Measurements from ENCODE around the gene ADGRG7.

ADGRG7 gene

GRCh38 chr3:100682056-100682853 is 72.9 kb downstream of the ADGRG7 start:
- no peak overlapping the region for H3K4me3 ChIP-seq (ENCODE audit: low read depth, low read length)
- DNase-seq (ENCODE audit: low read depth), result no peak
- no peak for TF ChIP-seq CTCF (IDR thresholded peaks at IDR 0.05; ENCODE audit: insufficient read depth, low read depth, low read length, missing control alignments)

GRCh38 chr3:100682854-100683760 is 73.7 kb downstream of the ADGRG7 start:
- no peak for TF ChIP-seq CTCF (IDR thresholded peaks at IDR 0.05; ENCODE audit: insufficient read depth, low read depth, low read length, missing control alignments)
- no peak overlapping the region for H3K4me3 ChIP-seq (ENCODE audit: low read depth, low read length)
- DNase-seq (ENCODE audit: low read depth), result no peak

- no peak for TF ChIP-seq CTCF (IDR thresholded peaks at IDR 0.05; ENCODE audit: insufficient read depth, low read depth, low read length, missing control alignments)
- no peak for DNase-seq (ENCODE audit: low read depth)
- no peak overlapping the region for H3K4me3 ChIP-seq (ENCODE audit: low read depth, low read length)
Measured at GRCh38 chr3:100693225-100693624, 83.8 kb downstream of the ADGRG7 start.

- no peak overlapping the region for H3K4me3 ChIP-seq (ENCODE audit: low read depth, low read length)
- TF ChIP-seq CTCF (IDR thresholded peaks at IDR 0.05; ENCODE audit: insufficient read depth, low read depth, low read length, missing control alignments), result no peak
- DNase-seq (ENCODE audit: low read depth), result no peak
Measured at GRCh38 chr3:100695696-100696095, 86.3 kb downstream of the ADGRG7 start.

- no peak for DNase-seq (ENCODE audit: low read depth)
- TF ChIP-seq CTCF (IDR thresholded peaks at IDR 0.05; ENCODE audit: insufficient read depth, low read depth, low read length, missing control alignments), result no peak
- H3K4me3 ChIP-seq (ENCODE audit: low read depth, low read length), result no peak overlapping the region
Measured at GRCh38 chr3:100696161-100696560, 86.8 kb downstream of the ADGRG7 start.

GRCh38 chr3:100697172-100697571 is 87.8 kb downstream of the ADGRG7 start:
- no peak for TF ChIP-seq CTCF (IDR thresholded peaks at IDR 0.05; ENCODE audit: insufficient read depth, low read depth, low read length, missing control alignments)

More at GRCh38 chr3:100697172-100697571, 87.8 kb downstream of the ADGRG7 start:
- DNase-seq (ENCODE audit: low read depth), result no peak
- H3K4me3 ChIP-seq (ENCODE audit: low read depth, low read length), result no peak overlapping the region

All from GM12865 (cell line).